Keratinocyte (primary cell): Measurements from ENCODE around the gene SLC20A1. TPM values are rescaled to one million over a fixed set of nuclear protein-coding genes. Genes with fewer than 3 reads are reported as not detected.

Source experiments
- DNase-seq: peaks from one replicate; pipeline ENCODE4 v3.0.0-alpha.2; 2011; ENCODE audit warnings: low read depth, missing footprints, low spot score
- FAIRE-seq: peaks from 2 replicates; lab custom pipeline; 2011; peaks lifted over from hg19 to GRCh38; lab: Jason Lieb, UNC
- H2AFZ ChIP-seq: 2 replicates; pipeline ENCODE4 v1.6.0; 2012; ENCODE audit warnings: low read length, control low read depth, inconsistent platforms; ENCODE audit not compliant: control insufficient read depth
- H3K27ac ChIP-seq: 2 replicates; pipeline ENCODE4 v1.5.1; 2011; ENCODE audit warnings: low read length; ENCODE audit not compliant: control insufficient read depth, insufficient read depth
- H3K27me3 ChIP-seq: 3 replicates; pipeline ENCODE4 v1.6.0; 2011; ENCODE audit warnings: low read length; ENCODE audit not compliant: control insufficient read depth, insufficient read depth; ENCODE audit errors: extremely low read depth
- H3K36me3 ChIP-seq, 2 experiments: 2 replicates in 1 of 2; 3 replicates in 1 of 2; pipeline ENCODE4 v1.5.1; 2011; ENCODE audit warnings: low read length in 2 of 2, mild to moderate bottlenecking in 1 of 2; ENCODE audit not compliant: control insufficient read depth in 2 of 2, insufficient read depth in 2 of 2; ENCODE audit errors: extremely low read depth in 1 of 2
- H3K4me1 ChIP-seq: 3 replicates; pipeline ENCODE4 v1.5.1; 2011; ENCODE audit warnings: low read length; ENCODE audit not compliant: control insufficient read depth, insufficient read depth; ENCODE audit errors: extremely low read depth
- H3K4me2 ChIP-seq: 3 replicates; pipeline ENCODE4 v1.6.0; 2011; ENCODE audit warnings: low read depth, low read length; ENCODE audit not compliant: control insufficient read depth, insufficient read depth; ENCODE audit errors: extremely low read depth
- H3K4me3 ChIP-seq, 3 experiments: fragments of 200-600 bp in 1 of 3; sonication (generic) in 1 of 3; 2 replicates in 2 of 3; 3 replicates in 1 of 3; pipeline ENCODE4 v1.5.1; 2011 to 2016; ENCODE audit warnings: low read length in 3 of 3, mild to moderate bottlenecking in 3 of 3, control low read depth in 2 of 3, inconsistent platforms in 1 of 3, low read depth in 1 of 3, mixed read lengths in 1 of 3, mixed run types in 1 of 3, moderate library complexity in 1 of 3; ENCODE audit not compliant: control insufficient read depth in 2 of 3, insufficient read depth in 2 of 3; ENCODE audit errors: extremely low read depth in 1 of 3
- H3K79me2 ChIP-seq: 2 replicates; pipeline ENCODE4 v1.6.0; 2012; ENCODE audit warnings: low read length; ENCODE audit not compliant: control insufficient read depth, insufficient read depth
- H3K9ac ChIP-seq: 3 replicates; pipeline ENCODE4 v1.6.0; 2011; ENCODE audit warnings: low read length; ENCODE audit not compliant: control insufficient read depth, insufficient read depth; ENCODE audit errors: extremely low read depth
- H3K9me1 ChIP-seq: 3 replicates; pipeline ENCODE4 v1.6.0; 2011; ENCODE audit warnings: low read length; ENCODE audit not compliant: control insufficient read depth, insufficient read depth; ENCODE audit errors: extremely low read depth
- H3K9me3 ChIP-seq: 2 replicates; pipeline ENCODE4 v1.5.1; 2012; ENCODE audit warnings: low read depth, low read length; ENCODE audit not compliant: control insufficient read depth
- H4K20me1 ChIP-seq: 3 replicates; pipeline ENCODE4 v1.6.0; 2011; ENCODE audit warnings: low read length; ENCODE audit not compliant: control insufficient read depth, insufficient read depth; ENCODE audit errors: extremely low read depth
- EZH2 ChIP-seq: IDR thresholded peaks from one replicate; pipeline ENCODE4 v1.6.1; 2012; ENCODE audit warnings: inconsistent platforms, mild to moderate bottlenecking, low read length, moderate library complexity
- dilution Hi-C: fragments of 300-500 bp; cut with MboI; formaldehyde crosslinking; loops from one replicate; pipeline ENCODE4 v1.7.0; 2020; ENCODE audit warnings: low sequenced_read_pairs; ENCODE audit not compliant: extremely low pct_ligation_motif_present
- polyA plus RNA-seq, 5 experiments: library from polyadenylated mRNA; depleted of rRNA in 3 of 5; stranded (reverse) in 3 of 5; stranded (forward) in 1 of 5; unstranded in 1 of 5; fragments of >200 nt; gene quantifications; 1 replicate in 1 of 5; 2 replicates in 3 of 5; 3 replicates in 1 of 5; pipeline versions ENCODE4 v1.2.1 to v1.2.3, GENCODE V29; 2011 to 2012; ENCODE audit warnings: missing spikeins in 2 of 5, low read depth in 1 of 5, low replicate concordance in 1 of 5
- TF ChIP-seq, protein P1 (sequence below), 3 experiments: IDR thresholded peaks in 1 of 3; conservative IDR thresholded peaks in 1 of 3; optimal IDR thresholded peaks in 1 of 3; 2 replicates in 2 of 3; 3 replicates in 1 of 3; pipeline versions ENCODE3 to v1.5.1; 2011; ENCODE audit warnings: low read length in 3 of 3, mild to moderate bottlenecking in 3 of 3, moderate library complexity in 2 of 3, control low read depth in 1 of 3, inconsistent platforms in 1 of 3; ENCODE audit not compliant: insufficient read depth in 2 of 3; ENCODE audit errors: extremely low read depth in 1 of 3

Gene SLC20A1
- polyA plus RNA-seq, 1 donor (not counting 4 experiments of a cell fraction or from before 2014, with no cell fraction given) = 265 TPM

DNA sequence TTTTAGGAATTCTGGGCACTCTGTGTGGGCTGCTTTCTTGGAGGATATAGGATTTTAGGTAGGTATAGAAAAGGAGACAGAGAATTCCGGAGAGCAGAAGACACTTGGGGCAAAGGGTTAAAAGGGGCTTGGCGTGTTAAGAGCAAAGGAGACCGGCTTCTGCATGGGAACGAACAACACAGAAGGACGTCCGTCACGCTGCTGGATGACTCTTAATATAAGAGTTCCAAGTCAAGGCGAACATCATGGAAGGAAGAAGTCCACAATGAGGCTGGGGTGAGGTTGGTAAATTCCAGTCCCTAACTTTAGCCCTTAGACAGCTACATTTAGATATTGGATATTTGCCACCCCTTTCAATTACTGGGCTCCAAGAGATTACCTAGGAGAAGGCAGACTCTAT is 15.9 kb upstream of the SLC20A1 start:
- TF ChIP-seq EZH2 = no peak
- TF ChIP-seq, protein P1, sequence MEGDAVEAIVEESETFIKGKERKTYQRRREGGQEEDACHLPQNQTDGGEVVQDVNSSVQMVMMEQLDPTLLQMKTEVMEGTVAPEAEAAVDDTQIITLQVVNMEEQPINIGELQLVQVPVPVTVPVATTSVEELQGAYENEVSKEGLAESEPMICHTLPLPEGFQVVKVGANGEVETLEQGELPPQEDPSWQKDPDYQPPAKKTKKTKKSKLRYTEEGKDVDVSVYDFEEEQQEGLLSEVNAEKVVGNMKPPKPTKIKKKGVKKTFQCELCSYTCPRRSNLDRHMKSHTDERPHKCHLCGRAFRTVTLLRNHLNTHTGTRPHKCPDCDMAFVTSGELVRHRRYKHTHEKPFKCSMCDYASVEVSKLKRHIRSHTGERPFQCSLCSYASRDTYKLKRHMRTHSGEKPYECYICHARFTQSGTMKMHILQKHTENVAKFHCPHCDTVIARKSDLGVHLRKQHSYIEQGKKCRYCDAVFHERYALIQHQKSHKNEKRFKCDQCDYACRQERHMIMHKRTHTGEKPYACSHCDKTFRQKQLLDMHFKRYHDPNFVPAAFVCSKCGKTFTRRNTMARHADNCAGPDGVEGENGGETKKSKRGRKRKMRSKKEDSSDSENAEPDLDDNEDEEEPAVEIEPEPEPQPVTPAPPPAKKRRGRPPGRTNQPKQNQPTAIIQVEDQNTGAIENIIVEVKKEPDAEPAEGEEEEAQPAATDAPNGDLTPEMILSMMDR (optimal IDR thresholded peaks at IDR 0.05 in 1 of 3, IDR thresholded peaks at IDR 0.05 in 1 of 3, conservative IDR thresholded peaks at IDR 0.05 in 1 of 3; ENCODE audit: extremely low read depth in 1 of 3, insufficient read depth in 2 of 3, low read length in 3 of 3) = no peak
- Histone ChIP-seq H3K9me1 (no peaks in the 10 kb centered on the region), H2AFZ (no peak overlapping the region), H4K20me1 (no peaks in the 10 kb centered on the region), H3K4me2 (no peak overlapping the region), H3K4me3 (no peak overlapping the region), H3K9ac (no peak overlapping the region), H3K9me3 (no peaks in the 10 kb centered on the region), H3K27ac (no peak overlapping the region), H3K4me1 (peaks cover 49% of the 10 kb centered on the region), H3K79me2 (no peaks in the 10 kb centered on the region), H3K36me3 (no peaks in the 10 kb centered on the region), H3K27me3 (no peaks in the 10 kb centered on the region)
- FAIRE-seq (no peak), DNase-seq (no peak)
- dilution Hi-C loops = no loop called here

DNA sequence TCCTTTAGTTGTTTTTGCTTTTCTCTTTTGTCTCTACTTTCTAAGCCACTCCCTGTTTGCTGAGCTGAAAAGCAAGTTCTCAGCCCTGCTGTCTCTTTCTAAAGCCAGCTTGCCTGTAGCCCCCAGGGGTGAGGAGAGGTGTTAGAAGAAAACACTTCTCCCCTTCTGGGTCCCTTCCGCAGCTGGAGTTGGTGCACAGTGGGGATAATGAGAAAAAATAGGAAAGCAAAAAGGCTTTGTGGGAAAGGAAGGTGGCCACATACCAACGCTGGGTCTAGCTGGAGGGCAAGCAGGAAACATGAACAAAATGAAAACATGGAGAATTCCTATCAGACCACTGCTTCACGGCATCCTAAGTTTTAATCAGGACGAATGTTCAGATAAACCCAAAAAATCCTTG is 15.5 kb upstream of the SLC20A1 start:
- H3K79me2 ChIP-seq = no peaks in the 10 kb centered on the region
- FAIRE-seq = no peak

More for the DNA sequence above, 15.5 kb upstream of the SLC20A1 start:
- no peak overlapping the region for H3K27ac ChIP-seq
- H3K9me1 ChIP-seq = no peaks in the 10 kb centered on the region
- TF ChIP-seq EZH2 = no peak
- TF ChIP-seq, protein P1 (optimal IDR thresholded peaks at IDR 0.05 in 1 of 3, IDR thresholded peaks at IDR 0.05 in 1 of 3, conservative IDR thresholded peaks at IDR 0.05 in 1 of 3; ENCODE audit: extremely low read depth in 1 of 3, insufficient read depth in 2 of 3, low read length in 3 of 3) = no peak
- H3K27me3 ChIP-seq = no peaks in the 10 kb centered on the region
- no peaks in the 10 kb centered on the region for H4K20me1 ChIP-seq
- no peak for DNase-seq
- no peak overlapping the region for H3K4me2 ChIP-seq
- no peak overlapping the region for H3K9ac ChIP-seq
- dilution Hi-C loops = no loop called here
- no peak overlapping the region for H2AFZ ChIP-seq
- H3K4me1 ChIP-seq = peaks cover 45% of the 10 kb centered on the region
- no peak overlapping the region for H3K4me3 ChIP-seq
- no peaks in the 10 kb centered on the region for H3K9me3 ChIP-seq
- no peaks in the 10 kb centered on the region for H3K36me3 ChIP-seq
